ENCODE results near the gene SDCCAG8.

- TF ChIP-seq CTCF (IDR thresholded peaks at IDR 0.05; ENCODE audit: insufficient read depth, low read depth, low read length) (no peak), EZH2 (IDR thresholded peaks at IDR 0.05; ENCODE audit: insufficient read depth, low read length) (no peak)
Observed at GRCh38 chr1:243396876-243397275, 141.0 kb downstream of the SDCCAG8 start.

Measured in astrocyte (in vitro differentiated cells and primary cell).